GM21367 (cell line): Measurements from ENCODE around the gene LIN28B.
"Not testable (repeated sequence)": the region's sequence is repeated elsewhere in the genome, so short reads cannot be mapped to it uniquely, and the experiment has no call there.

Experiments
- ATAC-seq: cut with Tn5 transposase; IDR thresholded peaks from one replicate; pipeline ENCODE4 v1.9.1; 2021; ENCODE audit not compliant: unreplicated experiment

The LIN28B gene

DNA sequence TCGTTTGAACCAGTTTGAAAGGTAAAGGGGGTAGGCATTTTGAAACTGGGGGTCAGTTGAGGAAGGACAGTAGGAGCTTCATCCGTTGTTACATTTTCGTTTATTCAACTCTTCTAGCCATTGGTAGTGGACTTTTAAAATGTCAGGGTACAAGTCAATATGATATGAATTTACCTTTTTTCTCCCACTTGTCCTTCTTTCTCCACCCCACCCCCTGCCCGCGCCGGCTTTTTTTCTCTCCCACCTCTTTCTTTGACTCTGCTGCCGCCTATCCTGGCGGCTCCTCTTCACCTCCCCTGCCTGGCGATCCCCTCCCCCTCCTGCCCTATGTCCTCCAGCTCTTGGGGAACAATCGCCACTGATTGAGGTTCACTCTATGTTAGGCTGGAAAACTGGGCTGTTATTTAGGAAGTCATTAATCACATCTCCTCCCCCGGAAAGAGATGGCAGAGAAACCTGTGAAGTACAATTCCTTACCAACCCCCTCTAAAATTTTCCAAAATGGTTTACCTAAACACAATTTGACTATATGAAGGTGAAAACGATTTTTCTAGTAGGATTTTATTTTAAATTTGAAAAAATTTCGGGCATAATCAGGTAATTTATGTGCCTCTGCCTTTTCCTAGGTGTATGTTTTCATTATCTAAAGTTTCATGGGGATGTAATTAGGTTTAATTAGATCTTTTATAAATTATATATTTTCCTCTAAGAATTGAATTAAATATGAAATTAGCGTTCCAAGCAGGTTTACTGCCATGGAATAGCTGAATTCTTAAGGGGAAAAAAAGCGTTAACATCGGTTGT is 778 bp upstream of the LIN28B start:
- ATAC-seq: no peak

DNA sequence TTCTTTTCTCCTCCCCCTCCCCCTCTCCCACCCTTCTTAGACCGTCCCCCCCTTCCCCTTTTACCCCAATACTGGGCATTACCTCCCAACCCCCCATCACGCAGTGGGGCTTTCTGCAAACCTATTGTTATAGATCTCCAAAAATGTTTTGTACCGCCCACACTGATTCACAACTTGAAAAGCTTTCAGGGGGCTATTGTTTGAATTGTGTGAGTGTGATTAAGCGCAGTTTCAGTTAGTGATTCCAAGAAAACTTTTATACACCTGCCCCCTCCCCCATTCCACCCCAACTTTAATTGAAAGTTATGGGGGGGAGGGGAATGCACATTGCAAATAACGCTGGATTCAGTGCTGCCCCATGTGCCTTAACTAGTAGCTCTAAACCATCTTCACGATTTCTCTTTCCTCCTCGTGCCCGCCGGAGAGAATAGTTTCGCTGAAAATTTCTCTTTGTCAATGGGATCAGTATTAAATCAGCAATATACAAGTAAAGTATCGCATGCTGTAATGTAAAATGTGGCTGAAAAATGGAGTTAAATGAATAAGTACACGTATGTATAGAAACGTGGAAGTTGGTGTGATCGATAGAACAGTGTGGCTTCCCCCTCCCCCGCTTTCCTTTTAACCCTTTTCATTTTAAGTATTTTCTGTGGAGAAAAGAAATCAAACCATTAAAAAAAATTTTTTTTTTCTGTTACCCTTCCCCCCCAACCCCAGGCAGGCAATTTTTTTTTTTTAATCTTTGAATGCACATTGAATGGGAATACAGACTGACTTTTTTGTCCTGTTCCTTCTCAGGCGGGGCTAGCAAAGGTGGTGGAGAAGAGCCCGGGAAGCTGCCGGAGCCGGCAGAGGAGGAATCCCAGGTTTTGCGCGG is 632 bp downstream of the LIN28B start:
- no peak for ATAC-seq

DNA sequence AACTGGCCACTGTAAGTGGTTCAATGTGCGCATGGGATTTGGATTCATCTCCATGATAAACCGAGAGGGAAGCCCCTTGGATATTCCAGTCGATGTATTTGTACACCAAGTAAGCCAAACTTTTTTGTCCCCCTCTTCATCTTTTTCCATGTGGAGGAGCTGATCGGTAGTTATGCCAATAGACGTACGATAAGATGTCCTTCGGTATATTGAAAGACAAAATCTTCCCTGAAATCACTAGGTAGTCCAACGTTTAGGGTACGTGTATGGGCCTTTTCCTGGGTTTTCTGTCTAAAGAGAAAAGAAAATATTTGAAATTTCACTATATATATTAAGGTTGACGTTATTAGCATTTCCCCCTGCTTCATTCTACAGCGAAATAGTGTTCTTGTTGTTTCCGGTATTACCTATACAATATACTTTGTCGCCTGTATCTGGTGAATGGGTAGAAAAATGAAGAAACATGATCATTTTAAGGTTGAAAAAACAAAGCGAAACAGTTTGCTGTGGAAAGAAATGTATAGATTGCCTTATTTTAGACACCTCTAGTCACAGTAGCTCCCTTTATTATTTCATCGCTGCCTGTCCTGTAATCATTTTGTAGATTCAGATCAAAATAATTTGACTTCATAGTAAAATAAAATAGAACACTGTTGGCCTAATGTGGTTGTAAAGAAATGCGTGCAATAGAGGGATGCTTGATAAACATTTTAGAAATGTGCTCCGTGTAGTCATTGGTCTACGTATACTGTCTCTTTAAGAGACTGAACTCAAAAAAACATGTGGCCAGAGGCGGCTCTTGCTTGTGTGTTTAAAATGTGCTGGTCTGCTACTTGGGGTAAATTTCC is 1.5 kb downstream of the LIN28B start:
- no peak for ATAC-seq

DNA sequence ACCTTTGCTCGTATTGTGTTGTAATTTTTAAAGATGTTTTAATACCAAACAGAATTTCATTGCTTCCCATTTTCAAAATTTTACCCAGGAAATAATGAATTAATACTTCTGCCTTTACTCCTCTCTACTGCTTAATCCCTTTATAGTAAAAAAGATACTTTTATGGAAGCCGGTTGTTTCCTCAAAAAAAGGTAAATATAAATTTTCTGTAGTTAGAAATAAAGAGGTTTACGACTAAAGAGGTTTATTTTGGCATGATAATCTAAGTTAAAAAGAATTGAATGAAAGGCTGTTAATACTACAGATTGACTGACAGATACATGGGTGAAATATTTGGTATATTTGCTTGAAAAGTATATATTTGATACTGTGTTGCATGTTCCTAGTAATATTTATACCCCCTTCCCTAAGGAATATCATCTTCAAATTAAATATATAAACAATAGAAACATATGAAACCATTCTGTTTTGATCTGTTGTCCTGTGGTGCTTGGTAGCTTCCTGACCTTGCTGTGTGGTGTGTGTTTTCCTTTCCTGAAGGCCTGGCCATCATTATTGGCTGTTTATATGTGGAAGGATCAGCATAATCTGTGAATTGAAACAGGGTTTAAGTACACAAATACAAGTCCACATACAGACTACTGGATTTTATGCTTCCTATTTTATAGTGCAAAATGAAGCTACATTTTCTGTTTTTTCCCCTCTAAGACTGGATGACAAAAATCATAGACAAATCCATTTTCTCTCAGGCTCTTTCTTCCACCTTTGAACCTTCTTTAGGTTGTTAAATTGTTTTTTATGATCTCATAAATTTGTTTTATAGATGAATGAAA is 2.3 kb downstream of the LIN28B start:
- ATAC-seq: no peak

DNA sequence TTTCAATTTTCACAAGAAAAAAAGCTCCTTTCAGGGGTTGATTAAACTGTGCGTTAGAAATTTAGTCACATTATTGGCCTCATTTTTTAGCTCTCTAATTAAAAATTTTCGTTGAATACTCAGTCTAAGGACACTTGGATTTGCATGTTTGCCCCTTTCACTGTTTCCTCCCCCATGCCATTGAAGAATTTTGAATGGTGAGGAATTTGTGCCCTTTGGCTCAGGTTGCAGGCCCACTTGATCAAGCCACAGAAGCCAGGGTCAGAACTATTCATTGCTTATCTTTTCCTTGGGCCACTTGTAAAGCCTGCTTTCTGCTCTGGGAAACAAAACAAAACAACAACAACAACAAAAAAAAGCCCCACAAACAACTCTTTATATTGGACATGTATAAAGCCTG is 12.2 kb downstream of the LIN28B start:
- no peak for ATAC-seq

DNA sequence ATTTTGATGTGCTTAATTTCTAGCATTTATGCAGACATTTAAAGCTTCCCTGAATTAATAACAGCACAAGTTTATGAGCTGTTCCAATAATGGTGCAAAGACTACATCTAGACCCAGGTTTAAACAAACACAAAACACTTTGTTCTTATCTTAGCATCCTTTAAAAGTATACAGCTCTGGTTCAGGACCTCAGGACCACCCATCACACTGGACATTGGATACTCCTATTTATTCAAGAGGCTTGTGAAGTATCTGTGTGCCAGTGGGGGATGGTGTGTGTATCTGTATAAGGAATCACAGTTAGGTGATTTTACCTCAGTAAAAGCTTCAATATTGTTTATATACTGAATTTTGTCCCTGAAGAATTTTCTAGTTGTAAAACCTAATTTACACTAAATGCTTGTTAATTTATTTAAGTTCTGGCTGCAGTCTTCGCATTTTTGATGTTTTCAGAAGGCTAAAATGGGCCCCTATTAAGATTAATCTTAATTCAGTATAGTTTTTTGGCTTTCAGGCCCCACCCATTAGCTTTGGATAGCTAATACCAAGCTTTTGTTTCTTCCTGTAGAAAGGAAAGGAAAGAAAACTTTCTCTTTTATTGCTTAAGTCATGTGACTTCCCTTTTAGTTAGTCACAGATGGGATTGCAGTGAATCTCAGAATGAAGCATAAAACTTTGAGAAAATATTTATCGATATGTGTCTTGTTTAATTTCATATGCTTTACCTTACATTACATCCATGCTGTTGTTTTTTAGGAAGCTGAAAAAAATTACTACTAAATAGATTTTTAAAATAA is 13.1 kb downstream of the LIN28B start:
- no peak for ATAC-seq

DNA sequence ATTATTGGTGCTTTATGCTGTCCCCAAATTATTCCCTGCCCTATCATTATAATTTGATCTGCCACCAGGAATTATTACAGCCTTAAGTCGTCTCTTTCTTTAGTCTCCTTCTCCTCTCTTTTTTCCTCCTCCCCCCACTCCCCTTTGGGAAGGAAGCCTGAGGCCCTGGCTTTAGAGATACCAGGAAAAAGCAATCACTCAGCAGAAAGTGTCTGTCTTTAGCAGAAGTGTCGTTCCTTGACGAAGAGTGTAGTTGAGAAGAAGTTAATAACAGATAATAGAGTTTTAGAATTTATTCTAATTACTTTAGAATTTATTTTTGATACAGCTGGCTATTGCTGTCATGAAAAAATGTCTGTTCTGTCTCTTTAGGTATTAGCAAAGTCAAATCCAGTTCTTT is 16.5 kb downstream of the LIN28B start:
- no peak for ATAC-seq

DNA sequence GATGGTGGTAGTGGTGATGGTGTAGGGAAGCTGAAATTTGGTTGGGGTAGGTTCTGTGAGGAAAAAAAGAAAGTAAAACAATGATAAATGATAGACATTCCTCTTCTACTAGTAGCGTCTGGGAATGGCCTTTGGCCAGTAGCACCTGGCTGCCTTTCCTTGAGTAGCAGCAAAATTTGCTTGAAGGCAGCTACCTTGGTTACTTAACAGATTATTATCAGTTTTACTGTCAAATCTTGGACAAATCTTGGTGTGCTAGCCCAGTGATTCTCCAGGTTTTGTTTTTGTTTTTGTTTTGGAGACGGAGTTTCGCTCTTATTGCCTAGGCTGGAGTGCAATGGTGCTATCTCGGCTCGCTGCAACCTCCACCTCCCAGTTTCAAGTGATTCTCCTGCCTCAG is 26.4 kb downstream of the LIN28B start:
- no peak for ATAC-seq

DNA sequence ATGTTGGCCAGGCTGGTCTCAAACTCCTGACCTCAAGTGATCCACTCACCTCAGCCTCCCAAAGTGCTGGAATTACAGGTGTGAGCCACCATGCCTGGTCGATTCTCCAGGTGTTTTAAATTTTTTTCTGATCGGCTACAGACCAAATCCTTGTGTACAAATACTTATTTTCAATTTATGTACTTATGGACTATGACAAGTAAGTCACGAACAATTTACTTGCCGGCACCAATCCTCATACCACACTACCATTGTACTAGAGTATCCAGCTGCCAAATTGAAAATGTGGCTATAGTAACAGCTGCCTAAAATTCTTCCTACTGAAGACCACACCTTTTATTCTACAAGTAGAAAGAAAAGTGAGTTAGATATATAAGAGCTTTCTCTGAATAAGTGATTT is 26.9 kb downstream of the LIN28B start:
- ATAC-seq: no peak

DNA sequence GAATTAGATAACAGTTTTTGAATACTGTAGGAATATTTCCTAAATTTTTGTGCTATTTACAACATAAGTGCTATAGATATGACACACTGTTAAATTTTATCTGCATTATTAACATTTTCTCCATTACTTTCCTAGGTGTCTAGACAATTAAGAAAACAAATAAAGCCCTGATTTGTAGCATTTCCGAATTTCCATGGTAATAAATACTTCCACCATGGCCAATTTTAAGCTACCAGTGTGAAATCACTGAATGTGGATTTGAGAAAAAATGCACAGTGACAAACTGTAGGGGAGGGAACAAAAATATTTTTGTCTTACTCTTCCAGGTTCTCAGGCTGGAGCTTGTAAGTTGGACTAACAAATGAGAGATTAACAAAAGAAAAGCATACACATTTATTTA is 27.9 kb downstream of the LIN28B start:
- ATAC-seq: no peak

DNA sequence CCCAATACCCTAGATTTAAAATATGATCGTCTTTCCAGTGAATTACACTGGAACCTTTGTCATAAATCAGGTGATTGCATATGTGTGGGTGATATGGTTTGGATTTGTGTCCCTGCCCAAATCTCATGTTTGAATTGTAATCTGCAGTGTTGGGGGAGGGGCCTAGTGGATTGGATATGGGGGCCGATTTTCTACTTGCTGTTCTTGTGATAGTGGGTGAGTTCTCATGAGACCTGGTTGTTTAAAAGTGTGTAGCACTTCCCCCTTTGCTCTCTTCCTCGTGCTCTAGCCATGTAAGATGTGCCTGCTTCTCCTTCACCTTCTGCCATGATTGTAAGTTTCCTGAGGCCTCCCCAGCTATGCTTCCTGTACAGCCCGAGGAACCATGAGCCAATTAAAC is 29.0 kb downstream of the LIN28B start:
- ATAC-seq: not testable (repeated sequence)

DNA sequence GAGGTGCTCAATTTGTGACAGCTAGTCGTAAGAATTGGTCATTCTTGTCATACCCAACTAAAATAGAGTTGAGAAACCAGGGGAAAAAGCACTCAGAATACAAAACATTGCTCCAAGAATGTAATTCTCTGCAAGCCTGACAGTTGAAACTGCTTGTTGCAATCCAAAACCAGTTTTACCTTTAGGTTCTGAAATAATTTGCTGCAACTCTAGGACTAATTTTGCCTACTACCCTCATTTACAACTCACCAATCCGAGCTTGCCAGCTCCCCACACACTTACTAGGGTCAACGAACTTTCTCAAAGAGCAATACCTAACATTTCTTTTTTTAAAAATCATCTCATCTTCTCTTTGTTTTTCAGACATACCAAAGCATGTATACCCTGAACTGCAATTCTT is 29.7 kb downstream of the LIN28B start:
- ATAC-seq: no peak

DNA sequence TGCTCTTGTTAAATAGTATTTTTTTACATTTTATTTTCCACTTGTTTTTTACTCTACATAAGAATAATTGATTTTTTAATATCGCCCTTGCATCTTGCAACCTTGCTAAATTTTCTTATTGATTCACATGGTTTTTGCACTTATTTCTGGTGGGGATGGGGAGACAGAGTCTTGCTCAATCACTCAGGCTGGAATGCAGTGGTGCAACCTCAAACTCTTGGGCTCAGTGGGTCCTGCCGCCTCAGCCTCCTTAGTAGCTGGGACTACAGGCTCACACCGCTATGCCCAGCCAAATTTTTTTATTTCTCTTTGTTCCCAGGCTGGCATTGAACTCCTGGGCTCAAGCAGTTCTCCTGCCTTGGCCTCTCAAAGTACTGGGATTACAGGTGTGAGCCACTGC is 30.3 kb downstream of the LIN28B start:
- no peak for ATAC-seq

DNA sequence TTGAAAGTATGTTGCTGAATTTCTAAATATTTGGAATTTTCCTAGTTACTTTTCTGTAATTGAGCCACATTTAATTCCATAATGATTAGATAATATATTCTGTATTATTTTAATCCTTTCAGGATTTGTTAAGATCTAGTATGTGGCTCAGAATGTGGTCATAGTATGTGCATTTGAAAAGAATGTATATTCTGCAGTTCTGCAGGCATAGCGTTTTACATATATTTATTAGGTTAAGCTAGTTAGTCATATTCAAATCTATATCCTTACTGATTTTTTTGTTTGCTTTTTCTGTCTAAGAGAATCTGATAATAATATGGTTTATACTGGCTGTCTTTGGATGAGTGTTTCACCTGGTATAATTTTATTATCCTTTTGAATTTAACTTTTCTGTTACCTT is 33.2 kb downstream of the LIN28B start:
- ATAC-seq: no peak

DNA sequence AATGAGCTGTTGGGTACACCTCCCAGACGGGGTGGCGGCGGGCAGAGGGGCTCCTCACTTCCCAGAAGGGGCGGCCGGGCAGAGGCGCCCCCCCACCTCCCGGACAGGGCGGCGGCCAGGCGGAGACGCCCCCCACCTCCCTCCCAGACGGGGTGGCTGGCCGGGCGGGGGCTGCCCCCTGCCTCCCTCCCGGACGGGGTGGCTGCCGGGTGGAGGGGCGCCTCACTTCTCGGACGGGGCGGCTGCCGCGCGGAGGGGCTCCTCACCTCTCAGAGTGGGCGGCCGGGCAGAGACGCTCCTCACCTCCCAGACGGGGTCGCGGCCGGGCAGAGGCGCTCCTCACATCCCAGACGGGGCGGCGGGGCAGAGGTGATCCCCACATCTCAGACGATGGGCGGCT is 34.2 kb downstream of the LIN28B start:
- not testable (repeated sequence) for ATAC-seq

DNA sequence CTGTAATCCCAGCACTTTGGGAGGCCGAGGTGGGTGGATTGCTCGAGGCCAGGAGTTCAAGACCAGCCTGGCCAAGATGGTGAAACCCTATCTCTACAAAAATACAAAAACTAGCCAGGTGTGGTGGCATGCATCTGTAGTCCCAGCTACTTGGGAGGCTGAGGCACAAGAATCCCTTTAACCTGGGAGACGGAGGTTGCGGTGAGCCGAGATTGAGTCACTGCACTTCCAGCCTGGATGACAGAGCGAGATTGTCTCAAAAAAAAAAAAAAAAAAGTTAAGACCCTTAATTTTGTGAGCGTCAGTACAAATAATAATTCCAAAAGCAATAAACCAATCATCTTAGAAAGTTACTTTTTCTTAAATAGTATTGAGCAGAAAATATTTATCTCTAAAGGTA is 36.7 kb downstream of the LIN28B start:
- ATAC-seq: not testable (repeated sequence)

DNA sequence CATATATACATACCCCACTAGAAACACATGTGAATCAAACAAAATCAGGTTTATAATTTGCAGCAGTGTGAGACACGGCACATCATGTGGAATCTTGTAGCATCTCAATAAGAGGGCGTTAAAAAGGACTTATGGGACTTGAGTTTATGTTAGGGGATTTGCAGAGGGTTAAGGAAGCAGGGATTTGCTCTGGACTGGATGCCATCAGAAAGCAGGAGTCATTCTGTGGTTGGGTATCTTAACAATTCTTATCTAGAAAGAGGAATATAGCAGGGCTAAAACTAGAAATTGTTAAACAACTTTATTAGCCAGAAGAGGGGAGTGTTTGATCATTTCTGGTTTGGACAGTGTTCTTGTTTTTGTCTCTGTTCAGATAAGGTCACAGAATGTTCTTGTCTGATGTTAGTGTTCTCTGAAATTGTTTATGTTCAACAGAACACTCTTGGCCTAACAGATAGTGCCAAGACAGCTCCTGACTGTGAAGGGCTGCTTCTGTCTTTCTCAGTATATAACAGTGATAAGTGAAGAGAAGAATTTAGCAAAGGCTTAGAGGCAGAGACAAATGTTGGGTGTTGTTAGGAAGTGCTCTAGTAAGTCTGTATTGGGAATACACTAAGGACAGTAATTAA is 39.2 kb downstream of the LIN28B start:
- ATAC-seq: no peak

DNA sequence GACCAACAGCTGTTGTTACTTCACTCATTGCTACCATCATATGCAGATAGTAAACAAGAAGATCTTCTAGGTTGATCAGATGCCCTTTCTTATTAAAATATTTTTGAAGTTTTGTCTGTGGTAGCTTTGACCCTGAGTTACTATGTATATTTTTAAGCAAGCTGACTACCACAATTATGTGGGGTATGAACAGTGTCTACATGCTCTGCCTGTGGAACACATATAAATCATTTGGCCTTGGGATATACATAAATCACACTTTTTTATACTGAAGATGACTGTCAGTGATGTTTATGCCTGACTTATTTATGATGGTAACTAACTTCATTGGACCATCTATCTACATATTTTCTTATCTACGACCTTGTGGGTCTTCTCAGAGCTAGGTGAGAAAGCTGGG is 44.2 kb downstream of the LIN28B start:
- no peak for ATAC-seq

DNA sequence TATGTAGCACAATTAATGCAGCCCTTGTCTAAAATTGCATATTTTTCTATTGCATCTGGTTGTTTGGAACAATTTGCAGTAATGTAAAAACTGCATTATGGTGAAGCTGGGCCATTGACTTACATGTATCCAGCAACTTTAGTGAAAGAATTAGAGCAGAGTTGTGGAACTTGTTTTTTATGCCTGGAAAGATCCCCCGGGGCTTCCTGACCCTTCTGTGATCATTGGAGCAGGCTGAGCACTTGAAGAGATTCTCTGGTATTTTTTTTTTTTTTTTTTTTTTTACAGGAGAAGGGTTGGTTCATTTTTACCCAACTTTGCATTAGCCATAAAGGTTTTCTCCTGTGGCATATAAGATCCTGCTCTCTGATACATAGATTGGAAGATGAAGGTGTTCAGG is 45.0 kb downstream of the LIN28B start:
- ATAC-seq: no peak
